Keratinocyte (primary cell): ENCODE measurements around the gene SLC33A1. TPM values are rescaled to one million over a fixed set of nuclear protein-coding genes. Genes with fewer than 3 reads are reported as not detected.

Experiments
- DNase-seq: peaks from one replicate; pipeline ENCODE4 v3.0.0-alpha.2; 2011; ENCODE audit warnings: low read depth, missing footprints, low spot score
- FAIRE-seq: peaks from 2 replicates; lab custom pipeline; 2011; peaks lifted over from hg19 to GRCh38; lab: Jason Lieb, UNC
- H2AFZ ChIP-seq: 2 replicates; pipeline ENCODE4 v1.6.0; 2012; ENCODE audit warnings: low read length, control low read depth, inconsistent platforms; ENCODE audit not compliant: control insufficient read depth
- H3K27ac ChIP-seq: 2 replicates; pipeline ENCODE4 v1.5.1; 2011; ENCODE audit warnings: low read length; ENCODE audit not compliant: control insufficient read depth, insufficient read depth
- H3K27me3 ChIP-seq: 3 replicates; pipeline ENCODE4 v1.6.0; 2011; ENCODE audit warnings: low read length; ENCODE audit not compliant: control insufficient read depth, insufficient read depth; ENCODE audit errors: extremely low read depth
- H3K36me3 ChIP-seq, 2 experiments: 2 replicates in 1 of 2; 3 replicates in 1 of 2; pipeline ENCODE4 v1.5.1; 2011; ENCODE audit warnings: low read length in 2 of 2, mild to moderate bottlenecking in 1 of 2; ENCODE audit not compliant: control insufficient read depth in 2 of 2, insufficient read depth in 2 of 2; ENCODE audit errors: extremely low read depth in 1 of 2
- H3K4me1 ChIP-seq: 3 replicates; pipeline ENCODE4 v1.5.1; 2011; ENCODE audit warnings: low read length; ENCODE audit not compliant: control insufficient read depth, insufficient read depth; ENCODE audit errors: extremely low read depth
- H3K4me2 ChIP-seq: 3 replicates; pipeline ENCODE4 v1.6.0; 2011; ENCODE audit warnings: low read depth, low read length; ENCODE audit not compliant: control insufficient read depth, insufficient read depth; ENCODE audit errors: extremely low read depth
- H3K4me3 ChIP-seq, 3 experiments: fragments of 200-600 bp in 1 of 3; sonication (generic) in 1 of 3; 2 replicates in 2 of 3; 3 replicates in 1 of 3; pipeline ENCODE4 v1.5.1; 2011 to 2016; ENCODE audit warnings: low read length in 3 of 3, mild to moderate bottlenecking in 3 of 3, control low read depth in 2 of 3, inconsistent platforms in 1 of 3, low read depth in 1 of 3, mixed read lengths in 1 of 3, mixed run types in 1 of 3, moderate library complexity in 1 of 3; ENCODE audit not compliant: control insufficient read depth in 2 of 3, insufficient read depth in 2 of 3; ENCODE audit errors: extremely low read depth in 1 of 3
- H3K79me2 ChIP-seq: 2 replicates; pipeline ENCODE4 v1.6.0; 2012; ENCODE audit warnings: low read length; ENCODE audit not compliant: control insufficient read depth, insufficient read depth
- H3K9ac ChIP-seq: 3 replicates; pipeline ENCODE4 v1.6.0; 2011; ENCODE audit warnings: low read length; ENCODE audit not compliant: control insufficient read depth, insufficient read depth; ENCODE audit errors: extremely low read depth
- H3K9me1 ChIP-seq: 3 replicates; pipeline ENCODE4 v1.6.0; 2011; ENCODE audit warnings: low read length; ENCODE audit not compliant: control insufficient read depth, insufficient read depth; ENCODE audit errors: extremely low read depth
- H3K9me3 ChIP-seq: 2 replicates; pipeline ENCODE4 v1.5.1; 2012; ENCODE audit warnings: low read depth, low read length; ENCODE audit not compliant: control insufficient read depth
- H4K20me1 ChIP-seq: 3 replicates; pipeline ENCODE4 v1.6.0; 2011; ENCODE audit warnings: low read length; ENCODE audit not compliant: control insufficient read depth, insufficient read depth; ENCODE audit errors: extremely low read depth
- CTCF ChIP-seq, 3 experiments: IDR thresholded peaks in 1 of 3; conservative IDR thresholded peaks in 1 of 3; optimal IDR thresholded peaks in 1 of 3; 2 replicates in 2 of 3; 3 replicates in 1 of 3; pipeline versions ENCODE3 to v1.5.1; 2011; ENCODE audit warnings: low read length in 3 of 3, mild to moderate bottlenecking in 3 of 3, moderate library complexity in 2 of 3, control low read depth in 1 of 3, inconsistent platforms in 1 of 3; ENCODE audit not compliant: insufficient read depth in 2 of 3; ENCODE audit errors: extremely low read depth in 1 of 3
- EZH2 ChIP-seq: IDR thresholded peaks from one replicate; pipeline ENCODE4 v1.6.1; 2012; ENCODE audit warnings: inconsistent platforms, mild to moderate bottlenecking, low read length, moderate library complexity
- dilution Hi-C: fragments of 300-500 bp; cut with MboI; formaldehyde crosslinking; loops from one replicate; pipeline ENCODE4 v1.7.0; 2020; ENCODE audit warnings: low sequenced_read_pairs; ENCODE audit not compliant: extremely low pct_ligation_motif_present
- polyA plus RNA-seq, 5 experiments: library from polyadenylated mRNA; depleted of rRNA in 3 of 5; stranded (reverse) in 3 of 5; stranded (forward) in 1 of 5; unstranded in 1 of 5; fragments of >200 nt; gene quantifications; 1 replicate in 1 of 5; 2 replicates in 3 of 5; 3 replicates in 1 of 5; pipeline versions ENCODE4 v1.2.1 to v1.2.3, GENCODE V29; 2011 to 2012; ENCODE audit warnings: missing spikeins in 2 of 5, low read depth in 1 of 5, low replicate concordance in 1 of 5

Gene SLC33A1
- polyA plus RNA-seq, 1 donor (not counting 4 experiments of a cell fraction or from before 2014, with no cell fraction given), result 33.9 TPM

GRCh38 chr3:155870945-155871745 lies 16.9 kb upstream of the SLC33A1 start:
- FAIRE-seq, result no peak
- H3K36me3 ChIP-seq, result no peaks in the 10 kb centered on the region
- H3K4me1 ChIP-seq, result peaks cover 12% of the 10 kb centered on the region
- no peaks in the 10 kb centered on the region for H3K9me1 ChIP-seq
- TF ChIP-seq EZH2, result no peak
- no peak for TF ChIP-seq CTCF (optimal IDR thresholded peaks at IDR 0.05 in 1 of 3, IDR thresholded peaks at IDR 0.05 in 1 of 3, conservative IDR thresholded peaks at IDR 0.05 in 1 of 3; ENCODE audit: extremely low read depth in 1 of 3, insufficient read depth in 2 of 3, low read length in 3 of 3)
- peak overlapping the region; percentile 76 for H3K27ac ChIP-seq
- H3K79me2 ChIP-seq, result peaks cover 56% of the 10 kb centered on the region
- H3K27me3 ChIP-seq, result no peaks in the 10 kb centered on the region
- dilution Hi-C loops, result no loop called here
- H3K9ac ChIP-seq, result peak overlapping the region; percentile 87
- H3K9me3 ChIP-seq, result no peaks in the 10 kb centered on the region
- no peak for DNase-seq
- peak overlapping the region; percentile 99 for H3K4me2 ChIP-seq
- H3K4me3 ChIP-seq, result peak overlapping the region; percentile 94 to 99 (median 95)
- H2AFZ ChIP-seq, result peak overlapping the region; percentile 84
- H4K20me1 ChIP-seq, result no peaks in the 10 kb centered on the region

- TF ChIP-seq EZH2 (no peak), CTCF (optimal IDR thresholded peaks at IDR 0.05 in 1 of 3, IDR thresholded peaks at IDR 0.05 in 1 of 3, conservative IDR thresholded peaks at IDR 0.05 in 1 of 3; ENCODE audit: extremely low read depth in 1 of 3, insufficient read depth in 2 of 3, low read length in 3 of 3) (peak; percentile 23 to 62 (median 57))
- dilution Hi-C loops, result no loop called here
These were observed 16.1 kb upstream of the SLC33A1 start, which contains the start of gene GMPS for GRCh38 chr3:155870133-155870944. Gene GMPS (plus strand): TSS chr3:155870650. CDS start chr3:155870871, 221 bp downstream.

More at GRCh38 chr3:155870133-155870944, 16.1 kb upstream of the SLC33A1 start, which contains the start of gene GMPS:
- H3K79me2 ChIP-seq, result peaks cover 48% of the 10 kb centered on the region
- peak within 1 kb of the TSS; percentile 87 for H3K9ac ChIP-seq
- peak within 1 kb of the TSS; percentile 97 for H2AFZ ChIP-seq
- peak within 1 kb of the TSS; percentile 94 to 99 (median 95) for H3K4me3 ChIP-seq
- DNase-seq (no peak), FAIRE-seq (no peak)
- peaks cover 12% of the 10 kb centered on the region for H3K4me1 ChIP-seq
- H4K20me1 ChIP-seq, result no peaks in the 10 kb centered on the region
- H3K9me3 ChIP-seq, result no peaks in the 10 kb centered on the region
- H3K4me2 ChIP-seq, result peak within 1 kb of the TSS; percentile 99
- no peaks in the 10 kb centered on the region for H3K9me1 ChIP-seq
- H3K27me3 ChIP-seq, result no peaks in the 10 kb centered on the region
- peak within 1 kb of the TSS; percentile 76 for H3K27ac ChIP-seq
- H3K36me3 ChIP-seq, result no peaks in the 10 kb centered on the region
